ENCODE measurements around the gene SEZ6.

The SEZ6 gene

GRCh38 chr17:28907709-28908475 lies 97.9 kb downstream of the SEZ6 start:
- H3K9me3 ChIP-seq (ENCODE audit: insufficient read depth, low read length, severe bottlenecking) = no peaks in the 10 kb centered on the region
- H3K9ac ChIP-seq (ENCODE audit: low read depth, low read length) = no peak overlapping the region
- H3K4me3 ChIP-seq (ENCODE audit: low read depth in 1 of 2, low read length in 2 of 2) = no peak overlapping the region
- no peaks in the 10 kb centered on the region for H3K27me3 ChIP-seq (ENCODE audit: insufficient read depth, low read length, poor library complexity)
- peaks cover 16% of the 10 kb centered on the region for H4K20me1 ChIP-seq (ENCODE audit: insufficient read depth, low read length)
- no peak for DNase-seq
- no peak overlapping the region for H3K27ac ChIP-seq (ENCODE audit: low read length)
- no peak for TF ChIP-seq CTCF (IDR thresholded peaks at IDR 0.05; ENCODE audit: borderline replicate concordance, extremely low read depth, low read length, poor library complexity, severe bottlenecking)
- TF ChIP-seq EZH2 (IDR thresholded peaks at IDR 0.05; ENCODE audit: borderline replicate concordance, low read depth, low read length, severe bottlenecking) = no peak
- no peak overlapping the region for H3K4me2 ChIP-seq (ENCODE audit: insufficient read depth, low read length)
- no peak for ATAC-seq (ENCODE audit: insufficient read depth, low read depth)
- peaks cover 5% of the 10 kb centered on the region for H3K4me1 ChIP-seq (ENCODE audit: insufficient read depth, low read length)
- H2AFZ ChIP-seq (ENCODE audit: low read depth, low read length) = no peak overlapping the region
- H3K36me3 ChIP-seq (ENCODE audit: insufficient read depth, low read length) = peaks cover 69% of the 10 kb centered on the region
- no peaks in the 10 kb centered on the region for H3K79me2 ChIP-seq (ENCODE audit: insufficient read depth, low read length)

- no peak for ATAC-seq (ENCODE audit: insufficient read depth, low read depth)
- no peak for DNase-seq
- Histone ChIP-seq H3K4me2 (ENCODE audit: insufficient read depth, low read length) (no peak overlapping the region), H3K79me2 (ENCODE audit: insufficient read depth, low read length) (peaks cover 6% of the 10 kb centered on the region), H4K20me1 (ENCODE audit: insufficient read depth, low read length) (peaks cover 14% of the 10 kb centered on the region), H3K4me3 (ENCODE audit: low read depth in 1 of 2, low read length in 2 of 2) (no peak overlapping the region), H3K27ac (ENCODE audit: low read length) (no peak overlapping the region), H3K27me3 (ENCODE audit: insufficient read depth, low read length, poor library complexity) (no peaks in the 10 kb centered on the region), H3K9ac (ENCODE audit: low read depth, low read length) (no peak overlapping the region), H2AFZ (ENCODE audit: low read depth, low read length) (no peak overlapping the region), H3K36me3 (ENCODE audit: insufficient read depth, low read length) (peaks cover 59% of the 10 kb centered on the region), H3K4me1 (ENCODE audit: insufficient read depth, low read length) (peaks cover 8% of the 10 kb centered on the region), H3K9me3 (ENCODE audit: insufficient read depth, low read length, severe bottlenecking) (no peaks in the 10 kb centered on the region)
- TF ChIP-seq CTCF (IDR thresholded peaks at IDR 0.05; ENCODE audit: borderline replicate concordance, extremely low read depth, low read length, poor library complexity, severe bottlenecking) = no peak
- no peak for TF ChIP-seq EZH2 (IDR thresholded peaks at IDR 0.05; ENCODE audit: borderline replicate concordance, low read depth, low read length, severe bottlenecking)
Observed at GRCh38 chr17:28906706-28907438, 99.0 kb downstream of the SEZ6 start.

- H3K36me3 ChIP-seq (ENCODE audit: insufficient read depth, low read length) = peaks cover 53% of the 10 kb centered on the region
Observed at GRCh38 chr17:28906276-28906675, 99.6 kb downstream of the SEZ6 start.

More at GRCh38 chr17:28906276-28906675, 99.6 kb downstream of the SEZ6 start:
- Histone ChIP-seq H3K79me2 (ENCODE audit: insufficient read depth, low read length) (peaks cover 12% of the 10 kb centered on the region), H3K27me3 (ENCODE audit: insufficient read depth, low read length, poor library complexity) (no peaks in the 10 kb centered on the region), H4K20me1 (ENCODE audit: insufficient read depth, low read length) (peaks cover 9% of the 10 kb centered on the region), H3K9ac (ENCODE audit: low read depth, low read length) (no peak overlapping the region), H3K4me1 (ENCODE audit: insufficient read depth, low read length) (peaks cover 14% of the 10 kb centered on the region), H3K9me3 (ENCODE audit: insufficient read depth, low read length, severe bottlenecking) (no peaks in the 10 kb centered on the region), H2AFZ (ENCODE audit: low read depth, low read length) (no peak overlapping the region), H3K4me2 (ENCODE audit: insufficient read depth, low read length) (no peak overlapping the region), H3K4me3 (ENCODE audit: low read depth in 1 of 2, low read length in 2 of 2) (no peak overlapping the region), H3K27ac (ENCODE audit: low read length) (no peak overlapping the region)
- TF ChIP-seq CTCF (IDR thresholded peaks at IDR 0.05; ENCODE audit: borderline replicate concordance, extremely low read depth, low read length, poor library complexity, severe bottlenecking) = no peak
- no peak for TF ChIP-seq EZH2 (IDR thresholded peaks at IDR 0.05; ENCODE audit: borderline replicate concordance, low read depth, low read length, severe bottlenecking)
- no peak for ATAC-seq (ENCODE audit: insufficient read depth, low read depth)
- no peak for DNase-seq
